CD14-positive monocyte (primary cell): ENCODE measurements around the gene LSS. TPM values are rescaled to one million over a fixed set of nuclear protein-coding genes. Genes with fewer than 3 reads are reported as not detected.
A peak's percentile ranks its signal among the peaks of the same experiment; 100 is the strongest.

ENCODE experiments used
- DNase-seq, 3 donors: peaks; one replicate each; pipeline ENCODE4 v3.0.0-alpha.2; 2011 to 2022
- H2AFZ ChIP-seq: 2 replicates; pipeline ENCODE4 v1.6.0; 2012; ENCODE audit warnings: mild to moderate bottlenecking, low read depth, low read length, inconsistent platforms; ENCODE audit not compliant: insufficient read depth, poor library complexity, severe bottlenecking
- H3K27ac ChIP-seq, 2 donors: 1 replicate in 1 of 2; 2 replicates in 1 of 2; pipeline ENCODE4 v1.5.1; 2012 to 2013; ENCODE audit warnings: low read length in 2 of 2, control low read depth in 1 of 2, inconsistent platforms in 1 of 2, low read depth in 1 of 2, mild to moderate bottlenecking in 1 of 2
- H3K27me3 ChIP-seq, 2 donors: one replicate each; pipeline versions ENCODE4 v1.6.0 to v1.6.1; 2011 to 2013; ENCODE audit warnings: low read length in 2 of 2; ENCODE audit not compliant: control insufficient read depth in 2 of 2, insufficient read depth in 2 of 2
- H3K36me3 ChIP-seq, 2 donors: replicated peaks in 1 of 2; 1 replicate in 1 of 2; 2 replicates in 1 of 2; pipeline versions ENCODE4 v1.5.1 to v1.6.1; 2012 to 2013; ENCODE audit warnings: low read length in 2 of 2, control low read depth in 1 of 2, inconsistent platforms in 1 of 2, mild to moderate bottlenecking in 1 of 2; ENCODE audit not compliant: insufficient read depth in 2 of 2, control insufficient read depth in 1 of 2
- H3K4me1 ChIP-seq, 2 donors: 1 replicate in 1 of 2; 2 replicates in 1 of 2; pipeline versions ENCODE4 v1.5.1 to v1.6.1; 2012 to 2013; ENCODE audit warnings: low read length in 2 of 2, control low read depth in 1 of 2, inconsistent platforms in 1 of 2, mild to moderate bottlenecking in 1 of 2, moderate library complexity in 1 of 2; ENCODE audit not compliant: insufficient read depth in 2 of 2, control insufficient read depth in 1 of 2
- H3K4me2 ChIP-seq: replicated peaks from 2 replicates; pipeline ENCODE3; 2012; ENCODE audit warnings: low read length, moderate library complexity, mild to moderate bottlenecking; ENCODE audit not compliant: poor library complexity, severe bottlenecking; ENCODE audit errors: extremely low read depth
- H3K4me3 ChIP-seq, 3 experiments: fragments of 200-600 bp in 1 of 3; sonication (generic) in 1 of 3; replicated peaks in 1 of 3; 1 replicate in 2 of 3; 2 replicates in 1 of 3; pipeline ENCODE4 v1.5.1; 2011 to 2013; ENCODE audit warnings: low read length in 3 of 3, mild to moderate bottlenecking in 3 of 3, control low read depth in 2 of 3, low read depth in 2 of 3, inconsistent platforms in 1 of 3, moderate library complexity in 1 of 3
- H3K79me2 ChIP-seq: 2 replicates; pipeline ENCODE4 v1.6.0; 2012; ENCODE audit warnings: mild to moderate bottlenecking, control low read depth, inconsistent platforms, low read length, moderate library complexity; ENCODE audit not compliant: insufficient read depth
- H3K9ac ChIP-seq: 2 replicates; pipeline ENCODE4 v1.6.0; 2017; ENCODE audit warnings: low read length, mild to moderate bottlenecking; ENCODE audit not compliant: insufficient read depth, poor library complexity, severe bottlenecking
- H3K9me3 ChIP-seq, 2 donors: replicated peaks in 1 of 2; 1 replicate in 1 of 2; 2 replicates in 1 of 2; pipeline versions ENCODE4 v1.5.1 to v1.6.1; 2012 to 2013; ENCODE audit warnings: low read length in 2 of 2, control low read depth in 1 of 2; ENCODE audit not compliant: control insufficient read depth in 1 of 2, insufficient read depth in 1 of 2
- H4K20me1 ChIP-seq: 2 replicates; pipeline ENCODE4 v1.6.0; 2012; ENCODE audit warnings: mild to moderate bottlenecking, low read length, control low read depth, moderate library complexity; ENCODE audit not compliant: insufficient read depth
- H3K27ac Mint-ChIP-seq, 7 donors: one replicate each; pipeline ENCODE4 v1.8.0; 2020; ENCODE audit warnings: mild to moderate bottlenecking in 7 of 7, mixed read lengths in 7 of 7, moderate library complexity in 6 of 7, inconsistent platforms in 2 of 7
- H3K27me3 Mint-ChIP-seq, 3 donors: one replicate each; pipeline ENCODE4 v1.8.0; 2021 to 2022; ENCODE audit warnings: low read depth in 3 of 3, mild to moderate bottlenecking in 3 of 3, mixed read lengths in 3 of 3, moderate library complexity in 3 of 3, inconsistent platforms in 1 of 3
- H3K36me3 Mint-ChIP-seq, 2 donors: one replicate each; pipeline ENCODE4 v1.8.0; 2020; ENCODE audit warnings: mixed read lengths in 2 of 2, inconsistent platforms in 1 of 2, mild to moderate bottlenecking in 1 of 2
- H3K4me1 Mint-ChIP-seq: one replicate; pipeline ENCODE4 v1.8.0; 2020; ENCODE audit warnings: mild to moderate bottlenecking, mixed read lengths
- H3K4me3 Mint-ChIP-seq, 2 donors: one replicate each; pipeline ENCODE4 v1.8.0; 2020; ENCODE audit warnings: mild to moderate bottlenecking in 2 of 2, mixed read lengths in 2 of 2, moderate library complexity in 1 of 2
- H3K9me3 Mint-ChIP-seq, 7 donors: one replicate each; pipeline ENCODE4 v1.8.0; 2020 to 2022; ENCODE audit warnings: mixed read lengths in 7 of 7, mild to moderate bottlenecking in 6 of 7, moderate library complexity in 6 of 7, inconsistent platforms in 2 of 7
- WGBS: methylation state at CpG from one replicate; pipeline ENCODE4 v1.1.5; 2013; ENCODE audit warnings: missing lambda C conversion rate; ENCODE audit not compliant: insufficient coverage; 5-methylcytosine and 5-hydroxymethylcytosine counted together
- intact Hi-C, 2 donors: fragments of 100-400 bp; cut with micrococcal nuclease; formaldehyde crosslinking; loops; one replicate each; pipeline versions ENCODE4 v1.15.0 to v1.15.1; 2023
- polyA plus RNA-seq, 3 donors: library from polyadenylated mRNA; depleted of rRNA in 1 of 3; unstranded in 2 of 3; stranded (reverse) in 1 of 3; fragments of 300-500 nt in 2 of 3; fragments of >200 nt in 1 of 3; fragmentation: Illumina TruSeq in 2 of 3; gene quantifications; 1 replicate in 2 of 3; 2 replicates in 1 of 3; pipeline ENCODE4 v1.2.3, GENCODE V29; 2012 to 2021
- TF ChIP-seq, protein P1 (sequence below): fragments of 200-600 bp; IDR thresholded peaks from one replicate; pipeline ENCODE4 v1.8.0; 2022; ENCODE audit warnings: antibody characterized with exemption, mild to moderate bottlenecking

The LSS gene
- polyA plus RNA-seq, 3 donors: 4.1 to 20.0 (median 4.9) TPM

DNA sequence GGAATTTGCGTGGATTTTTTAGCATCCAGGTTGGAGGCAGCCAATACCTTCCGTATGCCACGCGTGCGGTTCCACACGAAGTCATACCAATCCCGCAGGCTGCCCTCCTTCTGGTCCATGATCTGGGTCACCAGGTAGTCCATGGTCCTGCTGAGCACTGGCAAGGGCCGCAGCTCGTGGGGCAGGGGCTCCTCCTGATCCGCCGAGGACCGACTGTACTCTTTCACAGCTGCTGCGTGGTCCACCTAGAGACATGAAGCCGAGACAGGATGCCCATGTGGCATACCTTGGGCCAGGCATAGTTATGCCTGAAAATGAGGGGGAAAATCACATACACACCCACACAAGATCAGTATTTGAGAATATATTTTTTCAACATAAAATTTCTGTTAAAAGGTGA is 44.8 kb upstream of the LSS start:
- Histone ChIP-seq H3K27ac (no peak overlapping the region), H3K9ac (no peak overlapping the region), H3K4me3 (no peak overlapping the region), H4K20me1 (peaks cover 29% of the 10 kb centered on the region), H3K27me3 (no peaks in the 10 kb centered on the region), H3K4me2 (no peak overlapping the region), H3K9me3 (no peaks in the 10 kb centered on the region), H3K4me1 (no peaks in the 10 kb centered on the region), H2AFZ (no peak overlapping the region), H3K36me3 (peaks cover 95 to 97% of the 10 kb centered on the region in 2 donors), H3K79me2 (no peaks in the 10 kb centered on the region)
- H3K36me3 Mint-ChIP-seq: peaks cover 81 to 98% of the 10 kb centered on the region in 2 donors
- 95% methylated on average over 12 of the region's 14 CpGs for WGBS
- no peak for DNase-seq
- H3K4me3 Mint-ChIP-seq: no peak overlapping the region
- H3K4me1 Mint-ChIP-seq: no peaks in the 10 kb centered on the region
- TF ChIP-seq, protein P1, sequence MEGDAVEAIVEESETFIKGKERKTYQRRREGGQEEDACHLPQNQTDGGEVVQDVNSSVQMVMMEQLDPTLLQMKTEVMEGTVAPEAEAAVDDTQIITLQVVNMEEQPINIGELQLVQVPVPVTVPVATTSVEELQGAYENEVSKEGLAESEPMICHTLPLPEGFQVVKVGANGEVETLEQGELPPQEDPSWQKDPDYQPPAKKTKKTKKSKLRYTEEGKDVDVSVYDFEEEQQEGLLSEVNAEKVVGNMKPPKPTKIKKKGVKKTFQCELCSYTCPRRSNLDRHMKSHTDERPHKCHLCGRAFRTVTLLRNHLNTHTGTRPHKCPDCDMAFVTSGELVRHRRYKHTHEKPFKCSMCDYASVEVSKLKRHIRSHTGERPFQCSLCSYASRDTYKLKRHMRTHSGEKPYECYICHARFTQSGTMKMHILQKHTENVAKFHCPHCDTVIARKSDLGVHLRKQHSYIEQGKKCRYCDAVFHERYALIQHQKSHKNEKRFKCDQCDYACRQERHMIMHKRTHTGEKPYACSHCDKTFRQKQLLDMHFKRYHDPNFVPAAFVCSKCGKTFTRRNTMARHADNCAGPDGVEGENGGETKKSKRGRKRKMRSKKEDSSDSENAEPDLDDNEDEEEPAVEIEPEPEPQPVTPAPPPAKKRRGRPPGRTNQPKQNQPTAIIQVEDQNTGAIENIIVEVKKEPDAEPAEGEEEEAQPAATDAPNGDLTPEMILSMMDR: no peak
- H3K27ac Mint-ChIP-seq: no peak overlapping the region
- no peaks in the 10 kb centered on the region for H3K27me3 Mint-ChIP-seq
- H3K9me3 Mint-ChIP-seq: no peaks in the 10 kb centered on the region
- intact Hi-C loops: no loop called here

DNA sequence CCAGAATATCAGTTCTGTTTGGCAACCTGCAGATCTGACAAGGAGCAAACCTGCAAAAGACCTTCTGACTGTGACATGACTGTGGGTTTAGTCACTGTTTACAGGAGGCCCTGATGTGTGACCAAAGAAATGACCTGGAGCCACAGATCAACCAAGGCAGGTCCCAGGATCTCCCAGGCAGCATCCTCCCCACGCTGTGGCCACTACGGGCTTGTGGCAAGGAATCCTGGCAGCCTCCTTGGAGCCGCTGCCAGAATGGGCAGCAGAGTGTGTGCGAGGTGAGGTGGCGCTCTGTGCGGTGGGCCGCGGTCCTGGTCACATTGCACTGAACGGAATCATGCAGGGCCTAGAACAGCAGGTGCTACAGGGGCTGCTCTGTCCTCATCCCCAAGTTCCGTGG is 40.9 kb upstream of the LSS start:
- Mint-ChIP-seq H3K9me3 (peaks cover 0 to 2% (median 0%) of the 10 kb centered on the region in 7 donors), H3K27ac (peak overlapping the region in 1 of 7 donors; percentile 26), H3K36me3 (peaks cover 86 to 99% of the 10 kb centered on the region in 2 donors), H3K4me3 (no peak overlapping the region), H3K4me1 (no peaks in the 10 kb centered on the region), H3K27me3 (no peaks in the 10 kb centered on the region)
- TF ChIP-seq, protein P1: no peak
- Histone ChIP-seq H3K27me3 (no peaks in the 10 kb centered on the region), H3K4me1 (no peaks in the 10 kb centered on the region), H3K4me3 (no peak overlapping the region), H2AFZ (no peak overlapping the region), H3K4me2 (no peak overlapping the region), H3K27ac (no peak overlapping the region), H4K20me1 (peaks cover 15% of the 10 kb centered on the region), H3K9me3 (no peaks in the 10 kb centered on the region), H3K79me2 (no peaks in the 10 kb centered on the region), H3K9ac (no peak overlapping the region), H3K36me3 (peaks cover 95 to 99% of the 10 kb centered on the region in 2 donors)
- intact Hi-C loops: no loop called here
- 95% methylated on average over 10 of the region's 10 CpGs for WGBS
- no peak for DNase-seq
